ENCODE measurements around the gene NEFH.
"Not testable (repeated sequence)": the region's sequence is repeated elsewhere in the genome, so short reads cannot be mapped to it uniquely, and the experiment has no call there.

NEFH gene, protein sequence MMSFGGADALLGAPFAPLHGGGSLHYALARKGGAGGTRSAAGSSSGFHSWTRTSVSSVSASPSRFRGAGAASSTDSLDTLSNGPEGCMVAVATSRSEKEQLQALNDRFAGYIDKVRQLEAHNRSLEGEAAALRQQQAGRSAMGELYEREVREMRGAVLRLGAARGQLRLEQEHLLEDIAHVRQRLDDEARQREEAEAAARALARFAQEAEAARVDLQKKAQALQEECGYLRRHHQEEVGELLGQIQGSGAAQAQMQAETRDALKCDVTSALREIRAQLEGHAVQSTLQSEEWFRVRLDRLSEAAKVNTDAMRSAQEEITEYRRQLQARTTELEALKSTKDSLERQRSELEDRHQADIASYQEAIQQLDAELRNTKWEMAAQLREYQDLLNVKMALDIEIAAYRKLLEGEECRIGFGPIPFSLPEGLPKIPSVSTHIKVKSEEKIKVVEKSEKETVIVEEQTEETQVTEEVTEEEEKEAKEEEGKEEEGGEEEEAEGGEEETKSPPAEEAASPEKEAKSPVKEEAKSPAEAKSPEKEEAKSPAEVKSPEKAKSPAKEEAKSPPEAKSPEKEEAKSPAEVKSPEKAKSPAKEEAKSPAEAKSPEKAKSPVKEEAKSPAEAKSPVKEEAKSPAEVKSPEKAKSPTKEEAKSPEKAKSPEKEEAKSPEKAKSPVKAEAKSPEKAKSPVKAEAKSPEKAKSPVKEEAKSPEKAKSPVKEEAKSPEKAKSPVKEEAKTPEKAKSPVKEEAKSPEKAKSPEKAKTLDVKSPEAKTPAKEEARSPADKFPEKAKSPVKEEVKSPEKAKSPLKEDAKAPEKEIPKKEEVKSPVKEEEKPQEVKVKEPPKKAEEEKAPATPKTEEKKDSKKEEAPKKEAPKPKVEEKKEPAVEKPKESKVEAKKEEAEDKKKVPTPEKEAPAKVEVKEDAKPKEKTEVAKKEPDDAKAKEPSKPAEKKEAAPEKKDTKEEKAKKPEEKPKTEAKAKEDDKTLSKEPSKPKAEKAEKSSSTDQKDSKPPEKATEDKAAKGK

DNA sequence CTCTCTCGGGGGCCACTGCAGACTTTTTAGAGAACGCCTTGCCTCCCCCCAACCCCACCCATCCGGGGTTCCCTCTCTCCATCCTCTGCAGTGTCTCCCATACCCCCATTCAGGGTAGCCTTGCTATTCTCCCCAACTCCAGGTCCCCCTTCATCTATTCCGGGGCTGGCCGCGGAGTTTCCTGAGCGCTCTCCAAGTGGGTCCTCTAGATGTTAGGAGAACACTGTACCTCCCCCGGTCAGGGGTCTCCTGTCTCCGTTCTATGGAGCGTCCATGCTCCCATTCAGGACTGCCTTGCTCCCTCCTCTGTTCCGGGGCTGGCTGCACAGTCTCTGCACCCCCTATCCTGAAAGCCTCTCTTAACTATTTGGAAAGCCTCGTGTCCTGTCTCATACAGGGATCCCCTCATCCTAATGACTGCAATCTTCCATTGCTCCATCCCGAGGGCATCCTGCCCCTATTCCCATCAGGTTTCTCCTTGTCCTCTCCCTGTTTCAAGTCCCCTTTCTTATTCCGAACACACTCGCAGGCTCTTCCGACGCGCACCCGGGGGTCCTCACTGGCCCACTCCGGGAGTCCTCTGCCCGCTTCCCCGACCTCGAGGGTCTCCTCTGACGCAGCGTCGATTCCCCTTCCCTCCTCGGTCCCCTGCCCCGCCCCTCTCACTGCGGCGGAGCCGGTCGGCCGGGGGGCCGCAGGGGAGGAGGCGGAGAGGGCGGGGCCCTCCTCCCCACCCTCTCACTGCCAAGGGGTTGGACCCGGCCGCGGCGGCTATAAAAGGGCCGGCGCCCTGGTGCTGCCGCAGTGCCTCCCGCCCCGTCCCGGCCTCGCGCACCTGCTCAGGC, at the start of gene NEFH:
Gene NEFH (plus strand): TSS at position 802 of the 845 bp plus-strand sequence. CDS start 45 bp downstream, outside the sequence.
- DNase-seq (ENCODE audit: low read depth): no peak

- no peak for DNase-seq (ENCODE audit: low read depth)
Measured at GRCh38 chr22:29431986-29432385, 48.0 kb upstream of the NEFH start.

- no peak for DNase-seq (ENCODE audit: low read depth)
Measured at GRCh38 chr22:29433856-29434255, 46.2 kb upstream of the NEFH start.

GRCh38 chr22:29434288-29434687, 45.7 kb upstream of the NEFH start:
- DNase-seq (ENCODE audit: low read depth): no peak

DNA sequence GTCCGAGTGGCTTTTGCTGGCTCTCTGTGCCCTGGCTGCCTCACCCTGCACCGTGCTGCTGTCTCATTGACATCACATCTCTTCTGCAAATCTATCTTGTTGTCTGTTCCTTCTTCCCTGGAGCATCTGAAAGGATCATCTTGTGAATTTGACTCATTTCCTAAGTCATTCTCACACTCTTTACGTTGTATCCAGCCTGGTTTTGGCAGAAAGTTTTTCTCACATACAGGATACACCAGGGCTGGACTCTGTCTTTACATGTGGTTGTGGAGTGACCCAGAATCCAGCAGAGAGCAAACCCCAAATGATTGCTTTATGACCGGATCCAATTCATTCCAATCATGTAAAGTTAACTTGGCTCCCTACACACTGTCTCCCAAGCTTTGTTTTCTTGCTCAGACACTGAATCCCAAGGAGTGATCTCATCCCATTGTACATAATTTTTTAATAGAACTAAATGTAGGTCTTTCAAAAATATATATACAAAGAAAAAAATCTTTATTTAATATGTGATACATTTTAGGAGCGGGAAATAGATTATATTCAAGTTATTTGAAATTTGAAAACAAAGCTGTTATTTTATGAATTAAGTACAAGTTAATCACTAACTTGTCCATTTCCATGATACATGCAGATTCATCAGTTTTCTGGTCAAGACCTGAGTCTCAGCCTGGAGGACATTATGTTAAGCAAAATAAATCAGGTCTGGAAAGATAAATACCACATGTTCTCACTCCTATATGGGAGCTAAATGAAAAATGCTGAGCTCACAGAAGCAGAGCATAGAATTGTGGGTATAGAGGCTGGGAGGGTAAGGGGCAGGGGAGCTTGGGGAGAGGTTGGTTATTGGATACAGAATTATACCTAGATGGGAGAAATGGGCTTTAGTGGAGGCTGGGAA, 44.5 kb upstream of the NEFH start:
- DNase-seq (ENCODE audit: low read depth): no peak

GRCh38 chr22:29438283-29438682, 41.7 kb upstream of the NEFH start, which contains the start of gene RFPL1:
Gene RFPL1, plus strand, starts transcription at chr22:29438583.
- DNase-seq (ENCODE audit: low read depth): not testable (repeated sequence)

- DNase-seq (ENCODE audit: low read depth): no peak
Measured at GRCh38 chr22:29442976-29443375, 37.0 kb upstream of the NEFH start.

GRCh38 chr22:29443452-29443851, 36.6 kb upstream of the NEFH start:
- no peak for DNase-seq (ENCODE audit: low read depth)

DNA sequence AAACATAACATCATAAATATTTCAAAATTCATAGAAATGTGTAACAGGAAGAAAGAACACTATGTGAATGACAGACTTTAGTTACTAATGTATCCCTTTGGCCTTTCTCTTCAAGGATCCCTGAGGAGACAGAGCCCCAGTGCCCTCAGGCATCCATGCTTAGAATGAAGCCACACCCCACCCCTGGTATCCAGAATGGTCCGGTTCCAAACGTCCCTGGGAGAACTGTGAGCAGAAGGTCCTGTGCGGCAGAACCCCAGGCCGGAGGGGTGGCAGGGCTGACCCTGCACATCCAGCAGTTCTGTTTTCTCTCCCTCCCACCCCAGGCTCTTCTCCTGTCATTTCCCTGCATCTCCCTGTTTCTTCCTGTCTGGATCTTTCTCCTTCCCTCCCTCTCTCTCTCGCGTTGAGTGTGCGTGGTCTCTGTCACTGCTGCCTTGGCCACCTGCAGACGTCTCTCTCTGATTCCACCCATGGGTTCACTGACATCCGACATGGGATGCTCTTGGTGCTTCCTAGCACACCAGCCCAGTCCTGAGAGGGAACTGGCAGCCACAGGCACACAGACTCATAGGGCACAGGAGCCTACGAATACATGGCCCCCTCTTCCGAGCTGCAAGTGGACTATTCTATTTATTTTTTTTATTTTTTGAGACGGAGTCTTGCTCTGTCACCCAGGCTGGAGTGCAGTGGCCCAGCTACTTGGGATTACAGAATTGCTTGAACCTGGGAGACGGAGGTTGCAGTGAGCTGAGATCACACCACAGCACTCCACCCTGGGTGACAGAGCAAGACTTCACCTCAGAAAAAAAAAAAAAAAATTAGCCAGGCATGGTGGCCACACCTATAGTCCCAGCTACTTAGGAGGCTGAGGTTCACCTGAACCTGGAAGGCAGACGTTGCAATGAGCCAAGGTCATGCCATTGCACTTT, 35.9 kb upstream of the NEFH start:
- DNase-seq (ENCODE audit: low read depth): no peak

DNA sequence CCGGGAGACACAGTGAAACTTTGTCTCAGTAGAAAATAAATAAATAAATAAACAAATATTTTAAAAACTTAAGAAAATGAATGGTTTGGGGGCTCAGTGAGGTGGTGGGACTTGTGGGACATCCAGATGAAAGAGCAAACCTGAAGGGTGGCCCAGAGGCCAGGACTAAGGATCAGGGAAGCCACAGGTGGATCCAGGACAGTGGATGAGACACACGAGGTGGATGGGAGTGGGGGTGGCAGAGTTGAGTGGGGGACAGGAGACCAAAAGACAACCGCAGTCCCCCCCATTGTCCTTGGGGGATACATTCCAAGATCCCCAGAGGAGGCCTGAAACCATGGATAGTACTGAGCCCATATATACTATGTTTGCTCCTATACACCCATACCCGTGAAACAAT, 34.5 kb upstream of the NEFH start:
- DNase-seq (ENCODE audit: low read depth): no peak

- no peak for DNase-seq (ENCODE audit: low read depth)
Measured at GRCh38 chr22:29447906-29448305, 32.1 kb upstream of the NEFH start.

DNA sequence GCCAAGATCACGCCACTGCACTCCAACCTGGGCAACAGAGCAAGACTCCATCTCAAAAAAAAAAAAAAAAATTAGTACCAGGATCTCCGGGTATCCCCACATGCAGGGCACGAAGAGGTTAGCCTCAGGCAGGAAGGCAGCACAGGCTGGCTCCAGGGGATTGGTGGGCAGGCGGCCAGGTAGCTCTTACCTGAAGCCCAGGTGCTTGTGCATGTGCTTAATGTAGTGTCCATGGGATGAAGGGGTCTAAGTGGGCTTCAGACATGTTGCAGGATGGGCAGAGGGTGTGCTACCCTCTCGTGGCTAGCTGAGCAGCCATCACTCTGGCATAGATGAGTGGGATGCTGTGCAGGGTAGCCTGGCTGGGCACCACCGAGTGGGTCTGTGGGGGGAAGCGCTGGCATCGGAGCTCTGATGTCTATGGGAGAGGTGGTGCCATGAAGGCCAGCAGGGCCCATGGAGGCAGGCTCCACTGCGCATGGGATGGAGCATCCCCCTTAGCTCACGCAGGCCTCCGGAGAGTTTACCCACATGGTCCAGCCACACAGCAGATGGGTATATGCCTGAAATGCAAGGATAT, 30.6 kb upstream of the NEFH start:
- no peak for DNase-seq (ENCODE audit: low read depth)

GRCh38 chr22:29450222-29450621, 29.8 kb upstream of the NEFH start:
- DNase-seq (ENCODE audit: low read depth): no peak

DNA sequence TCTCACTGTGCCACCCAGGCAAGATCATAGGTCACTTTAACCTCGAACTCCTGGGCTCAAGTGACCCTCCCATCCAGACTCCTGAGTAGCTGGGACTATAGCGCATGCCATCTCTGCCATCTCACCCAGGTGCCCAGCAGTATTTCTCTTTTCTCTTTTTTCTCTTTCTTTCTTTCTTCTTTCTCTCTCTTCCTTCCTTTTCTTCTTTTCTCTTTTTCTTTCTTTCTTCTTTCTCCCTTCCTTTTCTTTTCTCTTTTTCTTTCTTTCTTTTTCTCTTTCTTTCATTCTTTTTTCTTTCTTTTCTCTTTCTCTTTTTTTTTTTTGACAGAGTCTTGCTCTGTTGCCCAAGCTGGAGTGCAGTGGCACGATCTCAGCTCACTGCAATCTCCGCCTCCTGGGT, 28.2 kb upstream of the NEFH start:
- no peak for DNase-seq (ENCODE audit: low read depth)

- DNase-seq (ENCODE audit: low read depth): no peak
Measured at GRCh38 chr22:29454276-29454675, 25.7 kb upstream of the NEFH start.

GRCh38 chr22:29456211-29456671, 23.8 kb upstream of the NEFH start:
- no peak for DNase-seq (ENCODE audit: low read depth)

DNA sequence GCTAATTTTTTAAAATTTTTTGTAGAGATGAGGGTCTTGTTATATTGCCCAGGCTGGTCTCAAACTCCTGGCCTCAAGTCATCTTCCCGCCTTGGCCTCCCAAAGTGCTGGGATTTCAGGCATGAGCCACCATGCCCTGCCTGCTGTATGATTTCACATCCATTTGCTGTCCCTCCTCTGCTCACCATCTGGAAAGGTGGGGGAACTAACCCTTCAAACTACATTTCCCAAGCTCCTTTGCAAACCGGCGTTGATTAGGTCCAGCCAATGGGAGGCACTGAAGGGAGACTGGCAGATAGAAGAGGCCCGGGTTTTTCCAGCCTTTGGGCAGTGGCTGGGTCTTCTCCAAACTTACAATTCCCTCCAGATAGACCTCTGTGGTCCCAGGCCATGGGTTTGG, 22.3 kb upstream of the NEFH start:
- DNase-seq (ENCODE audit: low read depth): no peak

DNA sequence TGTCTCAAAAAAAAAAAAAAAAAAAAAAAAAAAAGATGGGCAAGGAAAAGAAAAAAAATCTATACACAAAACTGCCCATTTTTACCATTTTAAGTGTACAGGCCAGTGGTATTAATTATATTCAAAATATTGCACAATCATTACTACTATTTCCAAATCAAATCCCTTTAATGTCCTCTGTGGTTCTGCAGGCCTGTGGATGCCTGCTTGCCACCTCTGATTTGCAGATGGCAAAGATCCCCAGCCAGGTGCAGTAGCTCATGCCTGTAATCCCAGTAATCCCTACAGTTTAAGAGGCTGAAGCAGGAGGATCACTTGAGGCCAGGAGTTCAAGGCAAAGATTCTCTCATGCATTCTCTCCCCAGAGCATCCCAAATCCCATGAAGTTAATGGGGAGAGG, 21.5 kb upstream of the NEFH start:
- no peak for DNase-seq (ENCODE audit: low read depth)

- DNase-seq (ENCODE audit: low read depth): no peak
Measured at GRCh38 chr22:29459773-29460172, 20.2 kb upstream of the NEFH start.

All from activated T-helper 9 cell treated with anti-CD3 and anti-CD28 coated beads, Interleukin-2, amount 50 U/mL, for 16 hours (primary cell).